ENCODE data around the gene FGF5.
"Not testable (repeated sequence)": the region's sequence is repeated elsewhere in the genome, so short reads cannot be mapped to it uniquely, and the experiment has no call there.

FGF5 gene

DNA sequence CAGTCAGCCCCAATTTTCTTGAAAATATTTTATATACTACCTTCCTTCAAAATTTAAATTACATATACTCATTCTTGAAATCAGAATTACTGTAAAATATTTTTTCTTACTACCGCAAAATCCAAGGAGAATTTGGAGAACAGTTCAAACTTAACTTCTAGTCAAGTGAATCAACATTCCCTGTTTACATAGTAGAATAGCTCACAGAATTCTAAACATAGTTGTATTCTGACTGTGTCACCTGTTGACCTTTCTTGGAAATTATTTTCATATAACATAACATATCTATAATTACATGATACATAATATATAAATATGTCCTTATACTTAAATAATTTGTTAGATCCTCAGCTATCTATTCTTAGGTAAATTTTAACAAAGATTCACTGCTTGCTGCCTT lies 31.0 kb upstream of the FGF5 start:
- TF ChIP-seq, protein P1, sequence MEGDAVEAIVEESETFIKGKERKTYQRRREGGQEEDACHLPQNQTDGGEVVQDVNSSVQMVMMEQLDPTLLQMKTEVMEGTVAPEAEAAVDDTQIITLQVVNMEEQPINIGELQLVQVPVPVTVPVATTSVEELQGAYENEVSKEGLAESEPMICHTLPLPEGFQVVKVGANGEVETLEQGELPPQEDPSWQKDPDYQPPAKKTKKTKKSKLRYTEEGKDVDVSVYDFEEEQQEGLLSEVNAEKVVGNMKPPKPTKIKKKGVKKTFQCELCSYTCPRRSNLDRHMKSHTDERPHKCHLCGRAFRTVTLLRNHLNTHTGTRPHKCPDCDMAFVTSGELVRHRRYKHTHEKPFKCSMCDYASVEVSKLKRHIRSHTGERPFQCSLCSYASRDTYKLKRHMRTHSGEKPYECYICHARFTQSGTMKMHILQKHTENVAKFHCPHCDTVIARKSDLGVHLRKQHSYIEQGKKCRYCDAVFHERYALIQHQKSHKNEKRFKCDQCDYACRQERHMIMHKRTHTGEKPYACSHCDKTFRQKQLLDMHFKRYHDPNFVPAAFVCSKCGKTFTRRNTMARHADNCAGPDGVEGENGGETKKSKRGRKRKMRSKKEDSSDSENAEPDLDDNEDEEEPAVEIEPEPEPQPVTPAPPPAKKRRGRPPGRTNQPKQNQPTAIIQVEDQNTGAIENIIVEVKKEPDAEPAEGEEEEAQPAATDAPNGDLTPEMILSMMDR (conservative IDR thresholded peaks at IDR 0.05; ENCODE audit: low read depth) = no peak
- no peak for DNase-seq (ENCODE audit: low spot score)
- H3K27ac ChIP-seq = no peak overlapping the region
- ChIA-PET POLR2A (ENCODE audit: low non-redundant PET) (no interaction called here), CTCF (interaction anchor here (0.6 kb wide), 2 partner anchors 12 to 88 kb away, joined by 3 to 5 read pairs; no protein-coding TSS in a partner anchor)

GRCh38 chr4:80237992-80238391 lies 28.5 kb upstream of the FGF5 start:
- peak; percentile 68 for DNase-seq (ENCODE audit: low spot score)
- TF ChIP-seq, protein P1 (conservative IDR thresholded peaks at IDR 0.05; ENCODE audit: low read depth) = no peak
- CTCF ChIA-PET = no interaction called here
- POLR2A ChIA-PET (ENCODE audit: low non-redundant PET) = no interaction called here
- no peak overlapping the region for H3K27ac ChIP-seq

DNA sequence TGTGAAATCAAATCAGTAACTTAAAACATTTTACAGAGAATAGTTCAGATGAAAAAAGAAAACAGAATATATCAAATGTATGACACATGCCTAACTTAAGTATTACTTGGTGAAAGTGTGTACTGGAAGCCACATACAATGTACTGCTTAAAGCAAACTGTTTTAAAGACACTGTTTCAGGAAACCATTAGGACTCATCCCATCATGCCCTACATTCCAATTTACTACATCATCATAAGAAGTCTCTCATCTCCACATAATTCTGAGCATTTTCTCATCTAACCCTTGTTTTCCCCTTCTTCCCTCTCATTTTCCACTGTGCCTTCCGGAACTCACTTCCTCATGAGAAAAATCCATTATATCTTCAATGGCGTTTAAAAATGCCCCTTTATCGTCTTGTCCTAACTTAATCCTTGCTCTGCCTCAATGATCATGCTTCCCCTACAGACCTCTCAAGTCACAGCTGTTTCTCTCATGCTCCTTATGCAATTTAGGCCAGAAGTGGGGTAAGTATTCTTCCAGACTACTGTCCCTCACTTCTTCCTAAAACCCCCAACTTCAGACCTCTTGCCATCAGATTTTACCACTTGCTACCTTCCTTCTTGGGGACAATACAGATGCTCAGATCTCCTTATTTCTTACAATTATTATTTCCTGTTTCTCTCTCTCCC lies 26.8 kb upstream of the FGF5 start:
- POLR2A ChIA-PET (ENCODE audit: low non-redundant PET) = no interaction called here

GRCh38 chr4:80240976-80241375 lies 25.5 kb upstream of the FGF5 start:
- DNase-seq (ENCODE audit: low spot score) = peak; percentile 25
- CTCF ChIA-PET = interaction anchor here (0.6 to 0.8 kb wide), 3 partner anchors 82 to 829 kb away, joined by 3 read pairs; no protein-coding TSS in a partner anchor
- POLR2A ChIA-PET (ENCODE audit: low non-redundant PET) = no interaction called here
- H3K27ac ChIP-seq = no peak overlapping the region
- TF ChIP-seq, protein P1 (conservative IDR thresholded peaks at IDR 0.05; ENCODE audit: low read depth) = no peak

More for the DNA sequence above, 26.8 kb upstream of the FGF5 start:
- peak; percentile 15 for DNase-seq (ENCODE audit: low spot score)
- no peak overlapping the region for H3K27ac ChIP-seq
- CTCF ChIA-PET = interaction anchor here (0.9 kb wide), 1 partner anchor 19 kb away, joined by 3 read pairs; no protein-coding TSS in a partner anchor
- TF ChIP-seq, protein P1 (conservative IDR thresholded peaks at IDR 0.05; ENCODE audit: low read depth) = no peak

GRCh38 chr4:80243274-80244018 lies 23.0 kb upstream of the FGF5 start:
- POLR2A ChIA-PET (ENCODE audit: low non-redundant PET) = no interaction called here
- CTCF ChIA-PET = no interaction called here
- no peak overlapping the region for H3K27ac ChIP-seq
- TF ChIP-seq, protein P1 (conservative IDR thresholded peaks at IDR 0.05; ENCODE audit: low read depth) = no peak
- no peak for DNase-seq (ENCODE audit: low spot score)

GRCh38 chr4:80247484-80247883 lies 19.0 kb upstream of the FGF5 start:
- POLR2A ChIA-PET (ENCODE audit: low non-redundant PET); DNase-seq (ENCODE audit: low spot score); H3K27ac ChIP-seq: not testable (repeated sequence)
- CTCF ChIA-PET = interaction anchor here (0.6 to 0.7 kb wide), 2 partner anchors 23 to 46 kb away, joined by 3 read pairs; no protein-coding TSS in a partner anchor

DNA sequence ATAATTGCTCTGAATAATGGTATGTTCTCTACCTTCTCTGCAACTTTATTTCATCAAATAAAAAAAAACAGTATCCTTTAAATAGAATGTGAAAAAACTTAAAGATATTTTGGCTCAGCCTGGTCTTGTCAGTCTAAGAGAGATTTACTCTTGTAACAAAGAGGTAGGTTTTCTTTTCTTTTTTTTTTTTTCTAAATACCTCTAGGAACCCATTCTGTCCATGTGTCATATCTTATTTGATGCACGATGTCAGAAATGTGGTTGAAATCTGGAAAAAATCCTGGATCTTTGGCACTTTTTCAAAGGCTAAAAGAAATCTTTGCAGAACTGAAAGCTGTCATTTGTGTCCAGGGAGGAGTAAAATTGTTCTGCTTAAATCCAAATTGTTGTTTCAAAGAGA lies 17.3 kb upstream of the FGF5 start:
- CTCF ChIA-PET = no interaction called here
- POLR2A ChIA-PET (ENCODE audit: low non-redundant PET) = no interaction called here
- TF ChIP-seq, protein P1 (conservative IDR thresholded peaks at IDR 0.05; ENCODE audit: low read depth) = no peak
- DNase-seq (ENCODE audit: low spot score) = no peak
- H3K27ac ChIP-seq = no peak overlapping the region

Measured in RWPE1 (cell line).